Body of pancreas (tissue), 4 donors: Measurements from ENCODE around the gene KCTD11.
"Not testable (repeated sequence)": the region's sequence is repeated elsewhere in the genome, so short reads cannot be mapped to it uniquely, and the experiment has no call there.

ENCODE experiments used
- CTCF ChIP-seq, 7 experiments: fragments of 450-650 bp in 4 of 7; fragments of 200-600 bp in 3 of 7; sonication (generic) in 3 of 7; IDR thresholded peaks; one replicate each; pipeline ENCODE4 v1.5.1; 2016 to 2019; ENCODE audit warnings: antibody characterized with exemption in 7 of 7
- POLR2A ChIP-seq, 3 donors: fragments of 450-650 bp; IDR thresholded peaks; one replicate each; pipeline ENCODE4 v1.6.1; 2016; ENCODE audit warnings: antibody characterized with exemption in 3 of 3, mild to moderate bottlenecking in 2 of 3

- TF ChIP-seq CTCF, POLR2A (IDR thresholded peaks at IDR 0.05): not testable (repeated sequence)
These were observed 16.2 kb upstream of the KCTD11 start for GRCh38 chr17:7335765-7336164.
